ENCODE data around the gene PACS2. TPM values are rescaled to one million over a fixed set of nuclear protein-coding genes. Genes with fewer than 3 reads are reported as not detected.

Gene PACS2
- total RNA-seq, 4 donors from 2014 or later = 37.1 to 116 (median 52.2) TPM

DNA sequence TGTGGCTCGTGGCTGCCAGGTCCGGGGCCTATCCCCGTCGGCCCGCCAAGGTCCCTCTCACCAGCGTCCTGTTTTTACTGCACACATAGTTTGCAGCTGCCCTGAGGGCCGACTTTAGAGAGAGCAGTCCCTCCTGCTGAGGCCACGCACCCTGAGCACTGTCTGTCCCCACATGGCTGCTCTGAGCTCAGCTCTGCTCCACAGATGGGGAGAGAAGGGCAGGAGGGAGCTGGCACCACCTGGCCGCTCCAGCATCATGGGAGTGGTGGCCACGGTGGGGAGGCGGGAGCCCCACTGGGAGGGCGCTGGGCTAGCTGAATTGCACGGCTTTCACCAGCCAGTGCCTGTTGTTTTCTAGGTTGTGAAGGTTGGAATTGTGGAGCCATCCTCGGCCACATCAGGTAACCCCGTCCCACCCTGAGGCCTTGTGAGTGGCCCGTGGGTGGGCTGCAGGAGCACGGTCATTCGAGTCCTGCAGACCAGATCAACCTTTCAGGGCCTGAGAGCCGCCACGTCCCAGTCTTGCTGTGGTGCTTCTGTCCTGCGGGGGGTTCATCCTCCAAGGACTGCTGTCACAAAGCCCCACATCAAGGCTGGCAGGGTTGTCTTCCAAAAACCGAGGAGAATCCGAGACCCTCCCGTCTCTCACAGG, 76.4 kb downstream of the PACS2 start:
- Histone ChIP-seq H3K36me3 (no peaks in the 10 kb centered on the region), H3K27ac (no peak overlapping the region), H3K27me3 (no peaks in the 10 kb centered on the region), H3K4me1 (no peaks in the 10 kb centered on the region), H3K4me3 (no peak overlapping the region), H3K9me3 (no peaks in the 10 kb centered on the region)
- no peak for TF ChIP-seq CTCF (IDR thresholded peaks at IDR 0.05)
- TF ChIP-seq POLR2A (IDR thresholded peaks at IDR 0.05) = no peak
- DNase-seq = no peak
- intact Hi-C loops (cut with DNase I; ENCODE audit: low total_unique reads) = no loop called here

DNA sequence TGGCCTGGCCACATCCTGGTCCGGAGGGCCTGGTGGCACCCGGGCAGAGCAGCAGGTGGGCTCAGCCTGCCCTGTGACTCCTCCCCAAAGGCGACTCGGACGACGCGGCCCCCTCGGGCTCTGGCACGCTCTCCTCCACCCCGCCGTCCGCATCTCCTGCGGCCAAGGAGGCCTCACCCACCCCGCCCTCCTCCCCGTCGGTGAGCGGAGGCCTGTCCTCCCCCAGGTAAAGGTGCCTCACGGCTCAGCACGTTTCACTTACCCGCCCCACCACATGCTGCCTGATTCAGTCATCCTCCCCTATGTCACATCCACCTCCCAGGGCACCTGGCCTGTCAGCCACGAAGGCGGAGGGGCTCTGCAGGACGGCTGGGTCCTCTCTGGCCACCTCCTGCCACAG, 77.0 kb downstream of the PACS2 start:
- H3K36me3 ChIP-seq = no peaks in the 10 kb centered on the region
- DNase-seq = no peak
- no peaks in the 10 kb centered on the region for H3K9me3 ChIP-seq
- TF ChIP-seq CTCF (IDR thresholded peaks at IDR 0.05) (no peak), POLR2A (IDR thresholded peaks at IDR 0.05) (no peak)
- no peaks in the 10 kb centered on the region for H3K4me1 ChIP-seq
- no peak overlapping the region for H3K27ac ChIP-seq
- intact Hi-C loops (cut with DNase I; ENCODE audit: low total_unique reads) = no loop called here
- H3K4me3 ChIP-seq = no peak overlapping the region
- H3K27me3 ChIP-seq = no peaks in the 10 kb centered on the region

DNA sequence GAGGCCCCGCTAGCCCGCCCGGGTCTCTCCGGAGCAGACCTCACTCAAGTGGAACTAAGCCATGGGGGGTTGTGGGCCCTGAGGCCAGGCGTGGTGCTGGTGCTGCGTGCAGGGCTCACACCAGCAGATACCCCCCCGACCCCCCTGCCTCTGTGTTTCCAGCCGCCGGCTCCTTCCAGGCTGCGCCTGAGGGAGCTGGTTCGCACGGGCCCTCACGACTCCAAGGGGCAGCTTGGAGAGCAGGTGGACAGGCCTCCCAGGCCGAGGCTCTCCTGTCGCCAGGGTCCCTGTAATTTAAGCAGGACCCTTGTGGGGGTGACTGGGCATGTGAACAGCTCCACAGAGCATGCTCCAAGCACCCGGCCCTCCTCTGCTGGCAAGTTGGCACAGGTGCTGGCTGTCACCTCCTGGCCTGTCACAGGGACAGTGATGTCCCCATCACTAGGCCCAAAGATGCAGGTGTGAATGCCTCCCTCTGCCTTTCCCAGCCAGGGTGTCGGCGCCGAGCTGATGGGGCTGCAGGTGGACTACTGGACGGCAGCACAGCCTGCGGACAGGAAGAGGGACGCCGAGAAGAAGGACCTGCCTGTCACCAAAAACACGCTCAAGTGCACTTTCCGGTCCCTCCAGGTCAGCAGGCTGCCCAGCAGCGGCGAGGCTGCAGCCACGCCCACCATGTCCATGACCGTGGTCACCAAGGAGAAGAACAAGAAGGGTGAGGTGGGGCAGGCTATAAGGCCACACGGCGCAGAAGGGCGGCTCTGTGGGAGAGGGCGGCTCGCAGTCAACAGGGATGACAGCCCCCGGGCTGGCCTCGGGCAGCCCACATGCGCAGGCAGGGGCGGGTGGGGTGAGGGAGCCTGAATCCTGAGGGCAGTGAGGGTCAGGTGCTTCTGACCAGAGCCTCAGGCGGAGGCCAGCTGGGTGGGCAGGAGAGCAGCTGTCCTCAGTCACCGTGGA, 77.9 kb downstream of the PACS2 start:
- no peak overlapping the region for H3K27ac ChIP-seq
- H3K9me3 ChIP-seq = no peaks in the 10 kb centered on the region
- no peak for DNase-seq
- no peaks in the 10 kb centered on the region for H3K36me3 ChIP-seq
- H3K4me3 ChIP-seq = no peak overlapping the region
- no peaks in the 10 kb centered on the region for H3K27me3 ChIP-seq
- intact Hi-C loops (cut with DNase I; ENCODE audit: low total_unique reads) = no loop called here
- H3K4me1 ChIP-seq = peaks cover 0 to under 1% of the 10 kb centered on the region in 2 donors
- TF ChIP-seq CTCF (IDR thresholded peaks at IDR 0.05) = no peak
- no peak for TF ChIP-seq POLR2A (IDR thresholded peaks at IDR 0.05)

DNA sequence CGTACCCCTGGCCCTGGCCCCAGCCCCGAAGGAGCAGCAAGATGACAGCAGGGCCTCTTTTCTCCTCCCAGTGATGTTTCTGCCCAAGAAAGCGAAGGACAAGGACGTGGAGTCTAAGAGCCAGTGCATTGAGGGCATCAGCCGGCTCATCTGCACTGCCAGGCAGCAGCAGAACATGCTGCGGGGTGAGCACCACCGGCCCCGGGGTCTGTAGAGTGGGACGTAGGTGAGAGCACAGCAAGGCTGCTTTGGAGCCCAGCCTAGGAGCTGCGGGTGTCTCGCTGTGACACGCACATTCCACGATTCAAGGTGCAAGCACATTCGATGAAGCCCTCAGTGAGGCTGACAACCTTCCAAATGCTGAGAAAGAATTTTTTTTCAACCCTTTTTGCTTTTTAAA, 78.6 kb downstream of the PACS2 start:
- H3K36me3 ChIP-seq = no peaks in the 10 kb centered on the region
- H3K27me3 ChIP-seq = no peaks in the 10 kb centered on the region
- H3K4me1 ChIP-seq = peaks cover 0 to 5% of the 10 kb centered on the region in 2 donors
- H3K9me3 ChIP-seq = no peaks in the 10 kb centered on the region
- H3K27ac ChIP-seq = no peak overlapping the region
- no peak for DNase-seq
- no peak overlapping the region for H3K4me3 ChIP-seq
- intact Hi-C loops (cut with DNase I; ENCODE audit: low total_unique reads) = no loop called here
- no peak for TF ChIP-seq POLR2A (IDR thresholded peaks at IDR 0.05)
- TF ChIP-seq CTCF (IDR thresholded peaks at IDR 0.05) = no peak
